A549 (cell line): ENCODE measurements around the gene RFXAP.

Source experiments
- CBX8 ChIP-seq: fragments of 200-600 bp; sonication (generic); IDR thresholded peaks from 2 replicates; pipeline ENCODE4 v1.6.1; 2016
- EP300 ChIP-seq, 2 experiments: fragments of >200 bp; sonication (Bioruptor Twin); formaldehyde crosslinking; IDR thresholded peaks; 2 replicates in 1 of 2; 3 replicates in 1 of 2; pipeline ENCODE4 v1.6.1; 2016 to 2017
- ESRRA ChIP-seq: fragments of 150-350 bp; IDR thresholded peaks from 2 replicates; pipeline ENCODE4 v1.6.1; 2014; ENCODE audit warnings: mild to moderate bottlenecking, low read length, borderline replicate concordance
- HOXA7 ChIP-seq: fragments of 250-450 bp; sonication (Bioruptor Pico); IDR thresholded peaks from 2 replicates; pipeline ENCODE4 v1.5.0; 2020; ENCODE audit warnings: mild to moderate bottlenecking, moderate library complexity
- POLR2A ChIP-seq: IDR thresholded peaks from 2 replicates; pipeline ENCODE4 v1.6.1; 2012; ENCODE audit warnings: mild to moderate bottlenecking, low read length
- RFX5 ChIP-seq: fragments of 450-650 bp; IDR thresholded peaks from 2 replicates; pipeline ENCODE4 v1.7.1; 2014; ENCODE audit warnings: antibody characterized with exemption, mild to moderate bottlenecking, moderate library complexity
- TF ChIP-seq, protein P1 (sequence below): fragments of >200 bp; sonication (Bioruptor Twin); formaldehyde crosslinking; IDR thresholded peaks from 3 replicates; pipeline ENCODE4 v1.5.1; 2016
- TF ChIP-seq, protein P2 (sequence below): IDR thresholded peaks from 2 replicates; pipeline ENCODE4 v1.6.1; 2012
- TF ChIP-seq, protein P3 (sequence below): IDR thresholded peaks from 2 replicates; pipeline ENCODE4 v1.6.1; 2012

DNA sequence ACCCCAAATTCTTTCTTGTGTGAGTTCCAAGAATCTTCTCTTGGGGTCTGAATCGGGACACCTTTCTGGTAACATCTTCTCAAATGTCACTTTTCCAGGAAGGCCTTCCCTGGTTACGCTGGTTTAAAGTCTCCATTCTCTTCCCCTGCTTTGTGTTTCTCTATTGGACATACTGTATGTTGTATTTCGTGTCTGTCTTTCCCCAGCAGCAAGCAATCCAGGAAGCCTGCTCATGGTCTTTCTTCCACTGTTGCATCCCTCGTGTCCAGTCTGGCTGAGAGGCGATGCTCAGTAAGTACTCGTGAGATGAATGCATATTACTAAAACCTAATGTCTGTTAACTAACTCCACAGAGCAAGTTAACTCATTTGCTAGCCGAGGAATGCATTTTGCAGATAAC is 43.7 kb downstream of the RFXAP start:
- TF ChIP-seq, protein P1, sequence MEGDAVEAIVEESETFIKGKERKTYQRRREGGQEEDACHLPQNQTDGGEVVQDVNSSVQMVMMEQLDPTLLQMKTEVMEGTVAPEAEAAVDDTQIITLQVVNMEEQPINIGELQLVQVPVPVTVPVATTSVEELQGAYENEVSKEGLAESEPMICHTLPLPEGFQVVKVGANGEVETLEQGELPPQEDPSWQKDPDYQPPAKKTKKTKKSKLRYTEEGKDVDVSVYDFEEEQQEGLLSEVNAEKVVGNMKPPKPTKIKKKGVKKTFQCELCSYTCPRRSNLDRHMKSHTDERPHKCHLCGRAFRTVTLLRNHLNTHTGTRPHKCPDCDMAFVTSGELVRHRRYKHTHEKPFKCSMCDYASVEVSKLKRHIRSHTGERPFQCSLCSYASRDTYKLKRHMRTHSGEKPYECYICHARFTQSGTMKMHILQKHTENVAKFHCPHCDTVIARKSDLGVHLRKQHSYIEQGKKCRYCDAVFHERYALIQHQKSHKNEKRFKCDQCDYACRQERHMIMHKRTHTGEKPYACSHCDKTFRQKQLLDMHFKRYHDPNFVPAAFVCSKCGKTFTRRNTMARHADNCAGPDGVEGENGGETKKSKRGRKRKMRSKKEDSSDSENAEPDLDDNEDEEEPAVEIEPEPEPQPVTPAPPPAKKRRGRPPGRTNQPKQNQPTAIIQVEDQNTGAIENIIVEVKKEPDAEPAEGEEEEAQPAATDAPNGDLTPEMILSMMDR = no peak
- TF ChIP-seq, protein P2, sequence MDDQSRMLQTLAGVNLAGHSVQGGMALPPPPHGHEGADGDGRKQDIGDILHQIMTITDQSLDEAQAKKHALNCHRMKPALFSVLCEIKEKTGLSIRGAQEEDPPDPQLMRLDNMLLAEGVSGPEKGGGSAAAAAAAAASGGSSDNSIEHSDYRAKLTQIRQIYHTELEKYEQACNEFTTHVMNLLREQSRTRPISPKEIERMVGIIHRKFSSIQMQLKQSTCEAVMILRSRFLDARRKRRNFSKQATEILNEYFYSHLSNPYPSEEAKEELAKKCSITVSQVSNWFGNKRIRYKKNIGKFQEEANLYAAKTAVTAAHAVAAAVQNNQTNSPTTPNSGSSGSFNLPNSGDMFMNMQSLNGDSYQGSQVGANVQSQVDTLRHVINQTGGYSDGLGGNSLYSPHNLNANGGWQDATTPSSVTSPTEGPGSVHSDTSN = no peak
- TF ChIP-seq, protein P3, sequence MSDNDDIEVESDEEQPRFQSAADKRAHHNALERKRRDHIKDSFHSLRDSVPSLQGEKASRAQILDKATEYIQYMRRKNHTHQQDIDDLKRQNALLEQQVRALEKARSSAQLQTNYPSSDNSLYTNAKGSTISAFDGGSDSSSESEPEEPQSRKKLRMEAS = no peak
- TF ChIP-seq RFX5 (no peak), HOXA7 (CRISPR knock-in tag) (no peak), POLR2A (no peak), ESRRA (no peak), CBX8 (no peak), EP300 (IDR thresholded peaks at IDR 0.05) (no peak)
